Mesothelial cell of epicardium (in vitro differentiated cells): ENCODE measurements around the gene CDC42EP5. TPM values are rescaled to one million over a fixed set of nuclear protein-coding genes. Genes with fewer than 3 reads are reported as not detected.

Experiments
- DNase-seq, 2 experiments: peaks; one replicate each; pipeline ENCODE4 v3.0.0; 2021; ENCODE audit warnings: low spot score in 2 of 2; ENCODE audit not compliant: unreplicated experiment in 2 of 2
- H3K27ac Mint-ChIP-seq: 2 replicates; pipeline ENCODE4 v1.8.0; 2021; ENCODE audit warnings: mixed read lengths
- H3K27me3 Mint-ChIP-seq: 2 replicates; pipeline ENCODE4 v1.8.0; 2021; ENCODE audit warnings: low read depth, mixed read lengths
- H3K36me3 Mint-ChIP-seq: 2 replicates; pipeline ENCODE4 v1.8.0; 2021; ENCODE audit warnings: mixed read lengths
- H3K4me1 Mint-ChIP-seq: 2 replicates; pipeline ENCODE4 v1.8.0; 2021; ENCODE audit warnings: mixed read lengths
- H3K4me3 Mint-ChIP-seq: 2 replicates; pipeline ENCODE4 v1.8.0; 2021; ENCODE audit warnings: mild to moderate bottlenecking, moderate library complexity, mixed read lengths
- H3K9me3 Mint-ChIP-seq: 2 replicates; pipeline ENCODE4 v1.8.0; 2021; ENCODE audit warnings: mixed read lengths
- CTCF ChIP-seq: fragments of 200-600 bp; sonication (generic); IDR thresholded peaks from one replicate; pipeline ENCODE4 v1.5.0; 2021; ENCODE audit warnings: antibody characterized with exemption; ENCODE audit not compliant: unreplicated experiment
- total RNA-seq: library from RNA; stranded (reverse); gene quantifications from 3 replicates; pipeline ENCODE4 v1.2.1, GENCODE V29; 2021

The CDC42EP5 gene
- total RNA-seq, 1 donor from 2014 or later = 126 TPM

GRCh38 chr19:54480051-54480450 lies 7.0 kb upstream of the CDC42EP5 start:
- H3K36me3 Mint-ChIP-seq = no peaks in the 10 kb centered on the region
- TF ChIP-seq CTCF = no peak
- peaks cover 26% of the 10 kb centered on the region for H3K27me3 Mint-ChIP-seq
- H3K9me3 Mint-ChIP-seq = no peaks in the 10 kb centered on the region
- no peak overlapping the region for H3K27ac Mint-ChIP-seq
- no peak for DNase-seq
- no peak overlapping the region for H3K4me3 Mint-ChIP-seq
- H3K4me1 Mint-ChIP-seq = peaks cover 13% of the 10 kb centered on the region

- Mint-ChIP-seq H3K36me3 (no peaks in the 10 kb centered on the region), H3K9me3 (no peaks in the 10 kb centered on the region), H3K4me1 (peaks cover 21% of the 10 kb centered on the region), H3K27me3 (peaks cover 23% of the 10 kb centered on the region), H3K27ac (no peak overlapping the region), H3K4me3 (no peak overlapping the region)
- TF ChIP-seq CTCF = peak; percentile 58
- no peak for DNase-seq
Measured at GRCh38 chr19:54478677-54479266, 5.7 kb upstream of the CDC42EP5 start.

- peaks cover 28% of the 10 kb centered on the region for H3K4me1 Mint-ChIP-seq
- H3K27me3 Mint-ChIP-seq = peaks cover 22% of the 10 kb centered on the region
- no peak for DNase-seq
- H3K27ac Mint-ChIP-seq = no peak overlapping the region
- no peak overlapping the region for H3K4me3 Mint-ChIP-seq
- H3K9me3 Mint-ChIP-seq = no peaks in the 10 kb centered on the region
- no peak for TF ChIP-seq CTCF
- no peaks in the 10 kb centered on the region for H3K36me3 Mint-ChIP-seq
Measured at GRCh38 chr19:54477650-54478049, 4.6 kb upstream of the CDC42EP5 start.

- TF ChIP-seq CTCF = no peak
- H3K36me3 Mint-ChIP-seq = no peaks in the 10 kb centered on the region
- no peaks in the 10 kb centered on the region for H3K9me3 Mint-ChIP-seq
- H3K27me3 Mint-ChIP-seq = peaks cover 16% of the 10 kb centered on the region
- H3K4me1 Mint-ChIP-seq = peaks cover 28% of the 10 kb centered on the region
- H3K4me3 Mint-ChIP-seq = no peak overlapping the region
- H3K27ac Mint-ChIP-seq = no peak overlapping the region
- no peak for DNase-seq
Measured at GRCh38 chr19:54475706-54476105, 2.6 kb upstream of the CDC42EP5 start.

- H3K9me3 Mint-ChIP-seq = no peaks in the 10 kb centered on the region
- no peak for TF ChIP-seq CTCF
- H3K27ac Mint-ChIP-seq = peak overlapping the region; percentile 93
- DNase-seq = no peak
- peaks cover 7% of the 10 kb centered on the region for H3K36me3 Mint-ChIP-seq
- peak overlapping the region; percentile 60 for H3K4me3 Mint-ChIP-seq
- peaks cover 44% of the 10 kb centered on the region for H3K4me1 Mint-ChIP-seq
- peaks cover 7% of the 10 kb centered on the region for H3K27me3 Mint-ChIP-seq
Measured at GRCh38 chr19:54473892-54474372, 836 bp upstream of the CDC42EP5 start.
